ENCODE data around the gene SIRT1. TPM values are rescaled to one million over a fixed set of nuclear protein-coding genes. Genes with fewer than 3 reads are reported as not detected.
"Not testable (repeated sequence)": the region's sequence is repeated elsewhere in the genome, so short reads cannot be mapped to it uniquely, and the experiment has no call there.

Gene SIRT1
- total and polyA plus RNA-seq, 2 donors (not counting 1 experiment from before 2014, with no cell fraction given) = 17.0 to 21.1 TPM

DNA sequence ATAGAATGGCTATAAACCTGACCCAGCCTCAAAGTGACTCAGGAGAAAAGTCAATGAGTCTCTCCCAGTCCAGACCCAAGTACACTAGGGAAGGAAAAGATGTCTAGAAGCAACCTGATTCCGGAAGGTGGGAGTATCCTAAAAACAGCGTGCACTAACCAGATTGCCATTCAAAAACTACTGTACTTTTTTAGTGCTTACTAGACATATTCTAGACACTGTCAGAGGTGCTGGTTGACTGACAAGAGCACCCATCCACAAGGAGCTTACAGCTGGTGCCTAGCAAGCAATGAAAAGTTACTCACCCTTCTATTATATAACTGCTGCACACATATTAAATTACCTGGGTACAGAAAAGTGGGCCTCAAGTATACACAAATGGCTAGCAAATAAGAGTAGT, 81.0 kb downstream of the SIRT1 start:
- Histone ChIP-seq H2AFZ (ENCODE audit: low read length) (no peak overlapping the region), H3K27ac (ENCODE audit: insufficient read depth, low read length) (no peak overlapping the region), H4K20me1 (ENCODE audit: control insufficient read depth, extremely low read depth, insufficient read depth, low read length) (no peaks in the 10 kb centered on the region), H3K36me3 (ENCODE audit: control insufficient read depth, insufficient read depth, low read length) (peaks cover 8% of the 10 kb centered on the region), H3K79me2 (ENCODE audit: control insufficient read depth, insufficient read depth, low read length) (peaks cover 13% of the 10 kb centered on the region), H3K27me3 (ENCODE audit: control insufficient read depth, insufficient read depth, low read length) (no peaks in the 10 kb centered on the region), H3K4me1 (ENCODE audit: control insufficient read depth, extremely low read depth, insufficient read depth, low read length) (no peaks in the 10 kb centered on the region), H3K9me3 (ENCODE audit: control insufficient read depth, insufficient read depth, low read depth, low read length) (no peaks in the 10 kb centered on the region), H3K4me2 (ENCODE audit: extremely low read depth, insufficient read depth, low read length) (no peak overlapping the region), H3K4me3 (replicated peaks in 1 of 4; ENCODE audit: control extremely low read depth in 1 of 4, insufficient read depth in 1 of 4, low read depth in 3 of 4, low read length in 4 of 4) (no peak overlapping the region), H3K9ac (ENCODE audit: insufficient read depth, low read length) (no peak overlapping the region)
- no peak for TF ChIP-seq EZH2 (IDR thresholded peaks at IDR 0.05; ENCODE audit: low read length, missing control alignments)
- TF ChIP-seq, protein P1, sequence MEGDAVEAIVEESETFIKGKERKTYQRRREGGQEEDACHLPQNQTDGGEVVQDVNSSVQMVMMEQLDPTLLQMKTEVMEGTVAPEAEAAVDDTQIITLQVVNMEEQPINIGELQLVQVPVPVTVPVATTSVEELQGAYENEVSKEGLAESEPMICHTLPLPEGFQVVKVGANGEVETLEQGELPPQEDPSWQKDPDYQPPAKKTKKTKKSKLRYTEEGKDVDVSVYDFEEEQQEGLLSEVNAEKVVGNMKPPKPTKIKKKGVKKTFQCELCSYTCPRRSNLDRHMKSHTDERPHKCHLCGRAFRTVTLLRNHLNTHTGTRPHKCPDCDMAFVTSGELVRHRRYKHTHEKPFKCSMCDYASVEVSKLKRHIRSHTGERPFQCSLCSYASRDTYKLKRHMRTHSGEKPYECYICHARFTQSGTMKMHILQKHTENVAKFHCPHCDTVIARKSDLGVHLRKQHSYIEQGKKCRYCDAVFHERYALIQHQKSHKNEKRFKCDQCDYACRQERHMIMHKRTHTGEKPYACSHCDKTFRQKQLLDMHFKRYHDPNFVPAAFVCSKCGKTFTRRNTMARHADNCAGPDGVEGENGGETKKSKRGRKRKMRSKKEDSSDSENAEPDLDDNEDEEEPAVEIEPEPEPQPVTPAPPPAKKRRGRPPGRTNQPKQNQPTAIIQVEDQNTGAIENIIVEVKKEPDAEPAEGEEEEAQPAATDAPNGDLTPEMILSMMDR (conservative IDR thresholded peaks at IDR 0.05 in 1 of 2, IDR thresholded peaks at IDR 0.05 in 1 of 2; ENCODE audit: low read depth in 1 of 2, low read length in 2 of 2) = no peak
- DNase-seq (ENCODE audit: low read depth in 2 of 2) = no peak

DNA sequence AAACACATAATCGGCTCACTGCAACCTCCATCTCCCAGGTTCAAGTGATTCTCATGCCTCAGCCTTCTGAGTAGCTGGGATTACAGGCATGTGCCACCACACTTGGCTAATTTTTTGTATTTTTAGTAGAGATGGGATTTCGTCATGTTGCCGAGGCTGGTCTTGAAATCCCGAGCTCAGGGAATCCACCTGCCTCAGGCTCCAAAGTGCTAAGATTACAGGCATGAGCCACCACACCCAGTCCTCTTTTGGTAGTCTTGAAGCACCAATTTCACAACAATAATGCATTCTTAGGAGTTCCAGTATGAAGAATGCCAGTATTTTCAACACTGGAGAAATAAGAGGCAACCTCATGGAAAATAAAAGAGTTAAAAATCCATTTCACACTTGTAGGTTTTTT, 81.6 kb downstream of the SIRT1 start:
- H3K4me3 ChIP-seq (replicated peaks in 1 of 4; ENCODE audit: control extremely low read depth in 1 of 4, insufficient read depth in 1 of 4, low read depth in 3 of 4, low read length in 4 of 4) = not testable (repeated sequence)
- peaks cover 13% of the 10 kb centered on the region for H3K79me2 ChIP-seq (ENCODE audit: control insufficient read depth, insufficient read depth, low read length)

More for the DNA sequence above, 81.6 kb downstream of the SIRT1 start:
- H3K9me3 ChIP-seq (ENCODE audit: control insufficient read depth, insufficient read depth, low read depth, low read length); H2AFZ ChIP-seq (ENCODE audit: low read length); H3K27ac ChIP-seq (ENCODE audit: insufficient read depth, low read length); H3K9ac ChIP-seq (ENCODE audit: insufficient read depth, low read length); H3K4me1 ChIP-seq (ENCODE audit: control insufficient read depth, extremely low read depth, insufficient read depth, low read length); H3K27me3 ChIP-seq (ENCODE audit: control insufficient read depth, insufficient read depth, low read length); H3K4me2 ChIP-seq (ENCODE audit: extremely low read depth, insufficient read depth, low read length); H4K20me1 ChIP-seq (ENCODE audit: control insufficient read depth, extremely low read depth, insufficient read depth, low read length); DNase-seq (ENCODE audit: low read depth in 2 of 2); H3K36me3 ChIP-seq (ENCODE audit: control insufficient read depth, insufficient read depth, low read length): not testable (repeated sequence)

Other genes starting within 250 kb of the SIRT1 start
- gene CTNNA3, start 188.5 kb upstream of the SIRT1 start, total RNA-seq = under 0.01 TPM in 1 of 2 replicates, not detected in the other
- not detected in 2 replicates for gene CTNNA3, start 188.5 kb upstream of the SIRT1 start, polyA plus RNA-seq
- gene DNAJC12, start 46.5 kb upstream of the SIRT1 start, total RNA-seq = 1.8 and 3.9 TPM in 2 replicates
- 1.1 and 2.3 TPM in 2 replicates for gene DNAJC12, start 46.5 kb upstream of the SIRT1 start, polyA plus RNA-seq
- gene HERC4, start 190.6 kb downstream of the SIRT1 start, total RNA-seq = 77.0 and 140 TPM in 2 replicates
- 53.1 and 93.3 TPM in 2 replicates for gene HERC4, start 190.6 kb downstream of the SIRT1 start, polyA plus RNA-seq
- gene MYPN, start 224.8 kb downstream of the SIRT1 start, total RNA-seq = under 0.01 and 1.2 TPM in 2 replicates
- gene MYPN, start 224.8 kb downstream of the SIRT1 start, polyA plus RNA-seq = 0.77 and 1.9 TPM in 2 replicates

Measured in fibroblast of lung (primary cell).